NOMO-1 (cell line): Measurements from ENCODE around the gene DOCK4.
"Not testable (repeated sequence)": the region's sequence is repeated elsewhere in the genome, so short reads cannot be mapped to it uniquely, and the experiment has no call there.

Source experiments
- DNase-seq, 2 experiments: peaks; one replicate each; lab custom pipeline; 2025; ENCODE audit not compliant: unreplicated experiment in 2 of 2; lab: John Stamatoyannopoulos, UW

The DOCK4 gene

GRCh38 chr7:112137141-112138101, 68.8 kb downstream of the DOCK4 start:
- DNase-seq = no peak

GRCh38 chr7:112136271-112137008, 69.8 kb downstream of the DOCK4 start:
- DNase-seq = no peak

GRCh38 chr7:112135815-112136214, 70.4 kb downstream of the DOCK4 start:
- no peak for DNase-seq

- DNase-seq = no peak
These were observed 72.2 kb downstream of the DOCK4 start for GRCh38 chr7:112134039-112134438.

GRCh38 chr7:112133328-112133727, 72.9 kb downstream of the DOCK4 start:
- DNase-seq = no peak

- DNase-seq = no peak
These were observed 74.0 kb downstream of the DOCK4 start for GRCh38 chr7:112132051-112132694.

GRCh38 chr7:112130729-112131410, 75.3 kb downstream of the DOCK4 start:
- no peak for DNase-seq

- no peak for DNase-seq
These were observed 76.4 kb downstream of the DOCK4 start for GRCh38 chr7:112129655-112130323.

GRCh38 chr7:112128461-112129425, 77.5 kb downstream of the DOCK4 start:
- not testable (repeated sequence) for DNase-seq

GRCh38 chr7:112128041-112128440, 78.2 kb downstream of the DOCK4 start:
- DNase-seq = not testable (repeated sequence)

GRCh38 chr7:112125250-112125649, 80.9 kb downstream of the DOCK4 start:
- DNase-seq = no peak

- peak in 1 of 2 experiments; percentile 12 for DNase-seq
These were observed 82.0 kb downstream of the DOCK4 start for GRCh38 chr7:112124061-112124766.

GRCh38 chr7:112122798-112123197, 83.4 kb downstream of the DOCK4 start:
- no peak for DNase-seq

GRCh38 chr7:112122144-112122543, 84.1 kb downstream of the DOCK4 start:
- no peak for DNase-seq

GRCh38 chr7:112121318-112121717, 84.9 kb downstream of the DOCK4 start:
- no peak for DNase-seq

- DNase-seq = no peak
These were observed 85.4 kb downstream of the DOCK4 start for GRCh38 chr7:112120696-112121217.

GRCh38 chr7:112118581-112119566, 87.3 kb downstream of the DOCK4 start:
- no peak for DNase-seq
